IMR-90 (cell line): ENCODE measurements around the gene DCLK1.

Source experiments
- BHLHE40 ChIP-seq: fragments of 150-350 bp; IDR thresholded peaks from 2 replicates; pipeline ENCODE4 v1.6.1; 2016; ENCODE audit warnings: mild to moderate bottlenecking, low read depth, low read length
- CTCF ChIP-seq: conservative IDR thresholded peaks from 2 replicates; pipeline ENCODE4 v1.5.1; 2012; ENCODE audit warnings: mild to moderate bottlenecking, low read depth, low read length, improper control_type of control experiment
- ELK1 ChIP-seq: fragments of 150-350 bp; IDR thresholded peaks from 2 replicates; pipeline ENCODE4 v1.6.1; 2016; ENCODE audit warnings: low read depth, mild to moderate bottlenecking, low read length, moderate library complexity, borderline replicate concordance
- MXI1 ChIP-seq: IDR thresholded peaks from 2 replicates; pipeline ENCODE4 v1.6.1; 2012; ENCODE audit warnings: low read depth, mild to moderate bottlenecking, low read length, moderate library complexity, borderline replicate concordance
- POLR2A ChIP-seq: IDR thresholded peaks from 2 replicates; pipeline ENCODE4 v1.6.1; 2012; ENCODE audit warnings: mild to moderate bottlenecking, low read depth, low read length
- RAD21 ChIP-seq: IDR thresholded peaks from 2 replicates; pipeline ENCODE4 v1.6.1; 2012; ENCODE audit warnings: low read length, improper control_type of control experiment
- RCOR1 ChIP-seq: IDR thresholded peaks from 2 replicates; pipeline ENCODE4 v1.6.1; 2012; ENCODE audit warnings: mild to moderate bottlenecking, low read length, improper control_type of control experiment; ENCODE audit not compliant: insufficient replicate concordance
- RFX5 ChIP-seq: IDR thresholded peaks from 2 replicates; pipeline ENCODE4 v1.8.0; 2012; ENCODE audit warnings: low read depth, mild to moderate bottlenecking, low read length, moderate library complexity

DNA sequence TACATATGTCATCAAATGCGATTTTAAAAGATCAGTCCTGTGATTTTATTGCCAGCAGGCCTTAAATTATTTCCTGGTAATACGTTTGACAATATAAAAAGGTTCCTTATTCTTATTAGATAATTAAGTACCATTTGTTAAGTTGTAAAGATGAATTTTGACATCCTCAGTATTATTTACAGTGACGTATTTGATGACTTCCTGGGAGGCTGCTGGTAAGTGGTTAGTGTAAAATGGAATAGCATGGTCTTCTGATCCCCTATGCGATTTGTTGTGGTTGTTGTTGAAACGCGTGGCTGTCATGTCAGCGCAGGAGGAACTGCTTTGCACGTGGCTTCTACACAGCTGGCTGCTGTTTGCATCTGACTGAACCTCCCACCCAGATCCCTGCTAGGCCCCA is 99.7 kb downstream of the DCLK1 start:
- TF ChIP-seq CTCF = no peak
- no peak for TF ChIP-seq BHLHE40
- TF ChIP-seq ELK1 = no peak
- TF ChIP-seq POLR2A = no peak
- no peak for TF ChIP-seq RFX5
- no peak for TF ChIP-seq RAD21
- TF ChIP-seq MXI1 = no peak
- TF ChIP-seq RCOR1 = no peak
